Measurements from ENCODE around the gene RNF141.
A peak's percentile ranks its signal among the peaks of the same experiment; 100 is the strongest.

RNF141 gene

GRCh38 chr11:10537600-10537999 lies 3.4 kb downstream of the RNF141 start:
- no peak for TF ChIP-seq CTCF (IDR thresholded peaks at IDR 0.05; ENCODE audit: insufficient read depth, missing control alignments)
- FAIRE-seq (no peak), DNase-seq (ENCODE audit: insufficient read length, low spot score) (no peak)

DNA sequence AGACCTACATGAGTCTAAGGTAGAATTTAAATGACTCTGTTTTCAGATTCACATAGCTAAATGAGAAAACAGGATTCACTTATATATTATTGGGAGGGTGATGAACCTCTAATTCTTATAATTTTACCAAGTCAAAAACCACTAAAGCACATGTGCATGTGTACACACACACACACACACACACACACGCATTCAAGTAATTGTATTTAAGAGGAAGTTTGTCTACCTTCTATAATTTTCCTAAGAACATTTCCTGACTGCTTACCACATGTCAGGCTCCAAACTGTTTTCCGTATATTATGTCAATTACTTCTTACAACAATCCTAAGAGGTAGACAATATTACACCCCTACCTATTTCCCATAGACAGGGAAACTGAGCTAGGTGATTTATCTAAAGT lies 6.7 kb downstream of the RNF141 start:
- FAIRE-seq = no peak
- no peak for TF ChIP-seq CTCF (IDR thresholded peaks at IDR 0.05; ENCODE audit: insufficient read depth, missing control alignments)
- no peak for DNase-seq (ENCODE audit: insufficient read length, low spot score)

DNA sequence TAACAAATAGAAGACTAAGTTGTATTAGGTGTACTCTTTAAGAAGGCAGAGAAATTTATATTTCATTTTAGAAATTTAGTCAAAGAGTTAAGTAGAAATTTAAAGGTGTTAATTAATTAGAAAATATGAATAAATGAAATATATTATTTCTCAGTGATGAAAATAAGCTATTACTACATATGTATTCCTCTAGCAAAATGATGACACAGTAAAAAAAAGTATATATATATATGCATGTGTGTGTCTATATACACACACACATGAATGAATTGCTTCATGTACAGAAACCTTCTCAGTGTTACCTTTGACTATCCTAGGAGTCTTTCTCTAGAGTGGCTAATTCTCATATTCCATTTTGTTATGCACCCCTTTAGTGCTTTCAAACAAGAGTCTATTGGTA lies 7.7 kb downstream of the RNF141 start:
- FAIRE-seq = no peak
- no peak for DNase-seq (ENCODE audit: insufficient read length, low spot score)
- TF ChIP-seq CTCF (IDR thresholded peaks at IDR 0.05; ENCODE audit: insufficient read depth, missing control alignments) = no peak

- TF ChIP-seq CTCF (IDR thresholded peaks at IDR 0.05; ENCODE audit: insufficient read depth, missing control alignments) = no peak
- DNase-seq (ENCODE audit: insufficient read length, low spot score) (no peak), FAIRE-seq (no peak)
These were observed 8.5 kb downstream of the RNF141 start for GRCh38 chr11:10532526-10532925.

DNA sequence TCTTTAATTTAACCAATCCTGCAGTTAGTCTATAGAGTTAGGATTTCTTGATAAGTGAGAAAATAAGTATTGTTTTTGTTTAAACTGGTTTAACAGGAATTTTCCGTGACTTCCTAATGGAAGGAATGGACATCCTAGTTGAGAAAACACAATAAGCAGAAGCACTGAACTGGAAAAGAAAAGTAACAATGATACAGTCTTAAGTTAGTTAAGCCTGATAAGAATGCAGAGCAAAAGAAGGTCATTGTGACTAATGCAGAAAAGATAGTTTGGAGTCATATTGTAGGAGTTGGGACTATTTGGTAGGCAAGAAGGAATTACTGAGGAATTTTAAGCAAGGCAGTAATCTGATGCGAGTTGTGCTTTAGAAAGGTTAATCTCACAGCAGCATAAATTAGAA lies 11.7 kb downstream of the RNF141 start:
- FAIRE-seq (peak; percentile 75), DNase-seq (ENCODE audit: insufficient read length, low spot score) (no peak)
- TF ChIP-seq CTCF (IDR thresholded peaks at IDR 0.05; ENCODE audit: insufficient read depth, missing control alignments) = no peak

GRCh38 chr11:10528121-10528520 lies 12.9 kb downstream of the RNF141 start:
- no peak for DNase-seq (ENCODE audit: insufficient read length, low spot score)
- TF ChIP-seq CTCF (IDR thresholded peaks at IDR 0.05; ENCODE audit: insufficient read depth, missing control alignments) = no peak
- no peak for FAIRE-seq

GRCh38 chr11:10526974-10527918 lies 13.7 kb downstream of the RNF141 start:
- no peak for TF ChIP-seq CTCF (IDR thresholded peaks at IDR 0.05; ENCODE audit: insufficient read depth, missing control alignments)
- no peak for FAIRE-seq
- DNase-seq (ENCODE audit: insufficient read length, low spot score) = no peak

Data from D721Med (cell line).